ENCODE measurements around the gene DUXA.

DNA sequence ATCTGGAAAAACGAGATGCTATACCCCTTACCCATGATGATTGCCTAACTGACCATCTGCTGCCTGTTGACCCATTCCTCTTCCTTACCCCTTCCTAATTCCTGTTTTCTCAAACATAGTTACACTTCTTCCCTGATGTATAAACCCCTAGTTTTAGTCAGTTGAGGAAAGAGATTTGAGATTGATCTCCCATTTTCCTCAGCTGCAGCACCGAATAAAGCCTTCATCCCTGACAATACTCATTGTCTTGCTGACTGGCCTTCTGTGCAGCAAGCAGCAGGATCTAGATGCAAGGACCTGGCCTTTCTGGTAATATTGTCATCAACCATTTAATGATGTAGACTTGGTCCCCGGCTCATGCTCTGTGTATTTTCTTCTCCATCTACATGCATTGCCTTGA, 23.0 kb upstream of the DUXA start:
- TF ChIP-seq, protein P1, sequence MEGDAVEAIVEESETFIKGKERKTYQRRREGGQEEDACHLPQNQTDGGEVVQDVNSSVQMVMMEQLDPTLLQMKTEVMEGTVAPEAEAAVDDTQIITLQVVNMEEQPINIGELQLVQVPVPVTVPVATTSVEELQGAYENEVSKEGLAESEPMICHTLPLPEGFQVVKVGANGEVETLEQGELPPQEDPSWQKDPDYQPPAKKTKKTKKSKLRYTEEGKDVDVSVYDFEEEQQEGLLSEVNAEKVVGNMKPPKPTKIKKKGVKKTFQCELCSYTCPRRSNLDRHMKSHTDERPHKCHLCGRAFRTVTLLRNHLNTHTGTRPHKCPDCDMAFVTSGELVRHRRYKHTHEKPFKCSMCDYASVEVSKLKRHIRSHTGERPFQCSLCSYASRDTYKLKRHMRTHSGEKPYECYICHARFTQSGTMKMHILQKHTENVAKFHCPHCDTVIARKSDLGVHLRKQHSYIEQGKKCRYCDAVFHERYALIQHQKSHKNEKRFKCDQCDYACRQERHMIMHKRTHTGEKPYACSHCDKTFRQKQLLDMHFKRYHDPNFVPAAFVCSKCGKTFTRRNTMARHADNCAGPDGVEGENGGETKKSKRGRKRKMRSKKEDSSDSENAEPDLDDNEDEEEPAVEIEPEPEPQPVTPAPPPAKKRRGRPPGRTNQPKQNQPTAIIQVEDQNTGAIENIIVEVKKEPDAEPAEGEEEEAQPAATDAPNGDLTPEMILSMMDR (conservative IDR thresholded peaks at IDR 0.05), result no peak
- TF ChIP-seq EZH2 (IDR thresholded peaks at IDR 0.05; ENCODE audit: low read depth), result no peak

Data from PC-9 (cell line).